Epithelial cell of esophagus (primary cell): Measurements from ENCODE around the gene ACOT7.

Experiments
- DNase-seq: peaks from one replicate; pipeline ENCODE4 v3.0.0; 2010; ENCODE audit warnings: low read depth
- H3K4me3 ChIP-seq: 2 replicates; pipeline ENCODE4 v1.5.1; 2011; ENCODE audit warnings: mild to moderate bottlenecking, low read length, control low read depth
- TF ChIP-seq, protein P1 (sequence below): IDR thresholded peaks from 2 replicates; pipeline ENCODE4 v1.5.1; 2011; ENCODE audit warnings: low read depth, mild to moderate bottlenecking, low read length, control low read depth, inconsistent platforms; ENCODE audit not compliant: insufficient read depth; ENCODE audit errors: missing control alignments

The ACOT7 gene

DNA sequence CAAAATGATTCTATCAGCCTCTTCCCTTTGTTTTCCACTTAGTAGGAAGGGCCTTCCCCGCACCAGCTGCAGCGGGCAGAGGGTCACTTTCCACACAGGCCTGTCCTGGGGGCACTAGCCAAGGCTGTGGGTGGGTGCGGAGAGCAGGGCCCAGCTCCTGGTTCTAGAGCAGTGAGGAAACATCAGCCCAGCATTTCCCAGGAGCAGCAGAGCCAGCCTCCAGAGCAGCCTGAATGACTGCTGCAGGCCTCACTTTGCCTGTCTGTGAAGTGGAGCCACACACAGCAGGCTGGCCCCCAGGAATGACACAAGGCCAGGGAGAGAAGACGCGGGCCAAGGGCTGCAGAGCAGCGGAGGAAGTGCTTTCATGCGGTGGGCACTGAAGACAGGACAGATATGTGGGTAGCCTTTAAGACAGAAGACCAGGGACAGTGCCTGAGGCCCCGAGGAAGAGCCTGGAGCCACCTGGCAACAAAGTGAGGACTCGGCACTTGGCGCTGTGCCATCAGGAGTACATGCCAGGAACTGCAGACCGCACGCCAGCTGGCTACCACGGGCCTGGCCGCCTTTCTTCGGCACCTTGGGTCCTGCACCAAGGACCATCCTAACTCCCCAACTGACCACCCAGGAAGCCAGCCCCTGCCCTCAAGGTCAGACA lies 42.0 kb downstream of the ACOT7 start:
- TF ChIP-seq, protein P1, sequence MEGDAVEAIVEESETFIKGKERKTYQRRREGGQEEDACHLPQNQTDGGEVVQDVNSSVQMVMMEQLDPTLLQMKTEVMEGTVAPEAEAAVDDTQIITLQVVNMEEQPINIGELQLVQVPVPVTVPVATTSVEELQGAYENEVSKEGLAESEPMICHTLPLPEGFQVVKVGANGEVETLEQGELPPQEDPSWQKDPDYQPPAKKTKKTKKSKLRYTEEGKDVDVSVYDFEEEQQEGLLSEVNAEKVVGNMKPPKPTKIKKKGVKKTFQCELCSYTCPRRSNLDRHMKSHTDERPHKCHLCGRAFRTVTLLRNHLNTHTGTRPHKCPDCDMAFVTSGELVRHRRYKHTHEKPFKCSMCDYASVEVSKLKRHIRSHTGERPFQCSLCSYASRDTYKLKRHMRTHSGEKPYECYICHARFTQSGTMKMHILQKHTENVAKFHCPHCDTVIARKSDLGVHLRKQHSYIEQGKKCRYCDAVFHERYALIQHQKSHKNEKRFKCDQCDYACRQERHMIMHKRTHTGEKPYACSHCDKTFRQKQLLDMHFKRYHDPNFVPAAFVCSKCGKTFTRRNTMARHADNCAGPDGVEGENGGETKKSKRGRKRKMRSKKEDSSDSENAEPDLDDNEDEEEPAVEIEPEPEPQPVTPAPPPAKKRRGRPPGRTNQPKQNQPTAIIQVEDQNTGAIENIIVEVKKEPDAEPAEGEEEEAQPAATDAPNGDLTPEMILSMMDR = no peak
- no peak overlapping the region for H3K4me3 ChIP-seq
- peak; percentile 67 for DNase-seq

DNA sequence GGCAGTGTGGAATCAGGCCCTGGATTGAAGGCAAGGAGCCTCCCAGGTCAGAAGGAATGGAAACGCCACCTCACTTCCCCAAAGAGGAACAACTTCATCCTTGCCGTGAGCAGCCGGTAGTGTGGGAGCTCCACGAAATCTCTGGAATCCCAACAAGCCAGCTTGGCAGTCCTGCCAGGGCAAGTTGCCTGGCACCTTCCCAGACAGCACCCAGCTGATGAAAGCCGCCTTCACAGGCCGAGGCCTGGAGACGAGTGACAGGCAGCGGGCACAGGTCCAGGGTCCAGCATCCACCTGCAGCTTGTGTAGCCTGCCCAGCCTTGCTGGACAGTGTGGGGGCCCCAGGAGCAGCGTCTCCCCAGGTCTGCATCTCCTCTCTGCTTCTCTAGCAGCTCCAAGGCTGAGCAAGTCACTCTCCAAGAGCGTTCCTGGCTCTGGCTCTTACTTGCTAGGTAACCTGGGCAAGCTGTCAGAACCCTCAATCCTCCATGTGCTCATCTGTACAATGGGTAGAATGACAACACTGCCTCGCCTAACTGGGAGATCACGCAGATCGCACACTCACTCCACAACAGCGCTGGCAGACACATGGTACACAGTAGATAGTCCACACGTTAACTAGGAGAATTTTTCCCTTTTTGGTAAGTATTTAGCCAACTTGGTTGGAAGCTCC lies 43.0 kb downstream of the ACOT7 start:
- H3K4me3 ChIP-seq = no peak overlapping the region
- TF ChIP-seq, protein P1 = no peak
- peak; percentile 97 for DNase-seq

DNA sequence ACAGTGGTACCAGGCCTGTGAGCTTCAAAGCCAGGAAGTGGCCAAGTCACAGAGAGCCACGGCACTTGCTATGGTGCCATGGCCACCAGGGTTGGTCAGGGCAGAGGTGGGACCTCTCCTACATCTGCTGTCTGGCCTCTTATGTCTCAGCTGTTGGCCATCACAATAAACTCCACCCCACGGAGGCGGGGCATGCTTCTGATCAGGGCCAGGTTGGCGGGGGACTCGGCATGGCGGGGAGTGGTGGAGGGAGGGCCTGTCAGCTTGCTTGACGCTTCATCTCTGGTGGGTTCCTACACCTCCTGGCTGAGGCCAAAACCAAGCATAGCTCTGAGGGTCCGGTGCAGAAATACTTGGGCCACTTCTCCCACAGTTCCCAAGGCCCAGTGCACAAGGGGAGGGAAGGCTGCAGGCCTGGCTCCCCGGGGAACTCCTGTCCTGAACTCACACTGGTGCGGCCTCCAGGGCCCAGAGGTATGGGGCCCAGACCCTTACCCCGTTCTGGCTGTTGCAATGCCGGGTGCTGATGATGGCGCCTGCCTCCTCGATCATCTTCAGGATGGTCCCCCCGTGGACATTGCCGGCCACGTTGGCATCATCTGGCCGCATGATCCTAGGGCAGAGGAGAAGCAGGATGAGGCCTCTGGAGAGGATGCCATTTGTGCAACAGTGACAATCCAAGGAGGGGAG lies 44.2 kb downstream of the ACOT7 start:
- no peak for DNase-seq
- H3K4me3 ChIP-seq = no peak overlapping the region
- TF ChIP-seq, protein P1 = no peak

DNA sequence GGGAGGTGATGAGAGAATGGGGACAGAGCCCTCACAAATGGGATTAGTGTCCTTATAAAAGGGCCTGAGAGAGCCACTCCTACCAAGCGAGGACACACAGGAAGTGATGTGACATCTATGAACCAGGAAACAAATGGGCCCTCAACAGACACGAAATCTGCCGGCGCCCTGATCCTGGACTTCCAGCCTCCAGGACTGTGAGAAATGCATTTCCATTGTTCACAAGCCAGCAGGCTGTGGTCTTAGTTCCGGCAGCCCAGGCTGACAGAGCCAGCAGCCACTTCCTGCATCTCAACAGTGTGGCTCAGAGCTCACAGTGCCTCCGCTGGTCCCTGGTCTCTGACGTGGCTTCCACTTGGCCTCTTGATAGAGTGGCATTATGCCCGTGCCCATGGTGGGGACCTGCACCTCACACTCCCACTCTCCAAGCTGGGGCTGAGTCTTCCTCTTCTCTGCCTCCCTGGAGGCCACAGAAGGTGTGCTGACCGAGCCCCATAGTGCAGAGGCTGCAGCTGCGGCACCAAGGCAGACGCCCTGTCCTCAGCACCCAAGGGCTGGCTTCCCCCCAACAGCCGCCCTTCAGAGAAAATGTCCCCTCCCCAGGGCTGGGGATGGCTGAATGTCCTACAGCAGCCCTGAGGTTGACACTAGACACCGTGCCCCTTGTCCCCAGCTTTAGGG lies 44.9 kb downstream of the ACOT7 start:
- TF ChIP-seq, protein P1 = no peak
- H3K4me3 ChIP-seq = no peak overlapping the region
- peak; percentile 62 for DNase-seq

DNA sequence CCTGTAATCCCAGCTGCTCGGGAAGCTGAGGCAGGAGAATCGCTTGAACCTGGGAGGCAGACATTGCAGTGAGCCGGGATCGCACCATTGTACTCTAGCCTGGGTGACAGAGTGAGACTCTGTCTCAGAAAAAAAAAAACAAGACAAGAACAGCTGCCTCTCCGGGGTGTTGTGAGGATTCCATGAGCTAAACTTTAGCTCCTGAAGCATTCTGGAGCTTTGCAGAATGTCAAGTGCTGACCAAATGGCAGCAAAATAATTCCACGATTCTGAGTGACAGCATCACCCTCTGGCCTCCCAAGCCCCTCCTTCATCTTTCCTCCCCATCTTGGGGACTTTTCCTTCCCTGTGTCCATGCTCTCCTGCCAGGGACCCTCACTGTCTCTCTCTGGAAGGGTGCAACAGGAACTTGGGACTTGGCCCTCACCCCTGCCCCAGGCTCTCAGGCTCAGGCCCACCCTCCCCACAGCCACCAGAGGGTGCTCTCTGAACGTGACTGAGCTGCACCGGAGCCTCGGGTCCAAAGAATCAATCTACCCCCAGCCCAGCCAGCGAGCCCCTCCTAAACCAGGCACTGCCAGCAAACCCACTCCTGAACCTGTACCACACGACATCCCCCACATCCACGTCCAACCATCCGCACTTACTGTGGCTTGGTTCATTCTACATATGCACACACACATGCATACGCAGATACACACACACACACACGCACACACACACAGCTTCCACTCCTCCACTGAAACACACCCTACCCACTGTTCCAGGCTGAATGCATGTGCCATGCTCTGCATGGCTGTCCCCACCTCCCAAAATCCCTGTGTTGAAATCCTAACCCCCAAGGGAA lies 45.7 kb downstream of the ACOT7 start:
- TF ChIP-seq, protein P1 = peak; percentile 79
- peak; percentile 53 for DNase-seq
- H3K4me3 ChIP-seq = no peak overlapping the region

DNA sequence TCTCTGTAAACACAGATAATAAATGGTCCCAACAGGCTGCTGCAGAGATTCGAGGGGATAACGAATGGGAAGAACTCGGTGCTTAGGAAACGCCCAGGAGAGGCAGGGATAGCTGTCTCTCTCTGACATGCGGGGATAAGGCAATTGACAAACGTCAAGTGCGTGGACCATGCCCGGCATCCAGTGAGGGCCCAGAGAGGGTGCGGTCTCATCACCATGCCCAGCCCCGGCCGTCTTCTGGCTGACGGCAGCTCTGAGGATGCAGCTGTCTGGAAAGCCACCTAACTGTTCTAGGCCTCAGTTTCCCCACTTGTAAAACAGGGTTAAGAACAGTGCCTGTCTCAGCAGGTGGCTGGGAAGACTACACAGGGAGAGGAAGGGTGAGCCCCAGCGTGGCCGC lies 48.1 kb downstream of the ACOT7 start:
- TF ChIP-seq, protein P1 = no peak
- H3K4me3 ChIP-seq = no peak overlapping the region

More for the DNA sequence above, 48.1 kb downstream of the ACOT7 start:
- no peak for DNase-seq
